Measurements from ENCODE around the gene CDK5. TPM values are rescaled to one million over a fixed set of nuclear protein-coding genes. Genes with fewer than 3 reads are reported as not detected.

Gene CDK5
- total and polyA plus RNA-seq, 10 of the 15 experiments (the other 5 are each of a cell fraction or from before 2014, with no cell fraction given), result 1.5 to 33.4 (median 21.6) TPM

GRCh38 chr7:151045967-151046366 lies 11.7 kb downstream of the CDK5 start:
- Histone ChIP-seq H3K36me3 (ENCODE audit: control insufficient read depth in 2 of 2, insufficient read depth in 2 of 2, low read length in 1 of 2) (no peaks in the 10 kb centered on the region), H4K20me1 (ENCODE audit: control insufficient read depth, insufficient read depth) (no peaks in the 10 kb centered on the region), H2AFZ (ENCODE audit: control insufficient read depth, low read depth, low read length) (no peak overlapping the region), H3K4me1 (ENCODE audit: control insufficient read depth, insufficient read depth, low read length) (no peaks in the 10 kb centered on the region), H3K4me3 (no peak overlapping the region), H3K4me2 (ENCODE audit: control insufficient read depth, insufficient read depth) (no peak overlapping the region), H3K79me2 (ENCODE audit: control insufficient read depth, insufficient read depth, low read length) (no peaks in the 10 kb centered on the region), H3K9me3 (replicated peaks; ENCODE audit: control insufficient read depth, insufficient read depth, low read length) (no peaks in the 10 kb centered on the region), H3K9ac (ENCODE audit: control insufficient read depth, insufficient read depth, low read length) (no peak overlapping the region), H3K27me3 (replicated peaks in 1 of 2; ENCODE audit: control insufficient read depth in 2 of 2, insufficient read depth in 2 of 2, low read length in 1 of 2) (no peaks in the 10 kb centered on the region; a peak in 1 of 4 replicates), H3K27ac (ENCODE audit: control insufficient read depth, insufficient read depth) (no peak overlapping the region)
- ChIA-PET CTCF (no interaction called here), POLR2A (no interaction called here), RAD21 (ENCODE audit: unreplicated experiment) (no interaction called here), SMC1A (ENCODE audit: uncharacterized antibody, unreplicated experiment) (interaction anchor here (1.5 kb wide), 1 partner anchor 18 kb away, joined by 3 read pairs; the partner anchor contains the start of gene ABCB8)
- ATAC-seq, result no peak
- TF ChIP-seq MYC (IDR thresholded peaks at IDR 0.05; ENCODE audit: insufficient read depth, insufficient read length, insufficient replicate concordance, low read length, severe bottlenecking) (no peak), SUPT20H (IDR thresholded peaks at IDR 0.05; ENCODE audit: borderline replicate concordance, control insufficient read depth, low read depth, low read length) (no peak), SKIL (IDR thresholded peaks at IDR 0.05; ENCODE audit: low read depth, poor library complexity, severe bottlenecking) (no peak), E4F1 (IDR thresholded peaks at IDR 0.05; ENCODE audit: borderline replicate concordance, partially characterized antibody) (no peak), RCOR1 (conservative IDR thresholded peaks at IDR 0.05; ENCODE audit: low read depth, low read length) (no peak), SIN3A (IDR thresholded peaks at IDR 0.05; ENCODE audit: low read depth, low read length) (no peak), NFXL1 (IDR thresholded peaks at IDR 0.05; ENCODE audit: borderline replicate concordance) (no peak), FOXK2 (IDR thresholded peaks at IDR 0.05) (no peak), LARP7 (IDR thresholded peaks at IDR 0.05) (no peak), SIX5 (IDR thresholded peaks at IDR 0.05; ENCODE audit: low read depth, low read length, severe bottlenecking) (no peak), POLR2A (IDR thresholded peaks at IDR 0.05; ENCODE audit: low read depth, low read length) (no peak), TARDBP (IDR thresholded peaks at IDR 0.05; ENCODE audit: borderline replicate concordance) (no peak)
- 85% methylated on average over 9 of the region's 9 CpGs for WGBS (ENCODE audit: insufficient coverage, insufficient replicate concordance, low lambda C conversion rate, missing lambda C conversion rate)
- intact Hi-C loops (cut with micrococcal nuclease; ENCODE audit: unreplicated experiment) (no loop called here), in situ Hi-C loops (cut with MboI) (no loop called here)
- FAIRE-seq, result no peak
- no peak for DNase-seq (ENCODE audit: low read depth, low spot score)
- no TSS peak for BruUV-seq (replicated peaks)
